Midbrain (tissue), 1 donor: ENCODE measurements around the gene SSBP1.
"Not testable (repeated sequence)": the region's sequence is repeated elsewhere in the genome, so short reads cannot be mapped to it uniquely, and the experiment has no call there.

ENCODE experiments used
- DNase-seq: peaks from one replicate; lab custom pipeline; 2025; lab: John Stamatoyannopoulos, UW

SSBP1 gene, protein sequence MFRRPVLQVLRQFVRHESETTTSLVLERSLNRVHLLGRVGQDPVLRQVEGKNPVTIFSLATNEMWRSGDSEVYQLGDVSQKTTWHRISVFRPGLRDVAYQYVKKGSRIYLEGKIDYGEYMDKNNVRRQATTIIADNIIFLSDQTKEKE

DNA sequence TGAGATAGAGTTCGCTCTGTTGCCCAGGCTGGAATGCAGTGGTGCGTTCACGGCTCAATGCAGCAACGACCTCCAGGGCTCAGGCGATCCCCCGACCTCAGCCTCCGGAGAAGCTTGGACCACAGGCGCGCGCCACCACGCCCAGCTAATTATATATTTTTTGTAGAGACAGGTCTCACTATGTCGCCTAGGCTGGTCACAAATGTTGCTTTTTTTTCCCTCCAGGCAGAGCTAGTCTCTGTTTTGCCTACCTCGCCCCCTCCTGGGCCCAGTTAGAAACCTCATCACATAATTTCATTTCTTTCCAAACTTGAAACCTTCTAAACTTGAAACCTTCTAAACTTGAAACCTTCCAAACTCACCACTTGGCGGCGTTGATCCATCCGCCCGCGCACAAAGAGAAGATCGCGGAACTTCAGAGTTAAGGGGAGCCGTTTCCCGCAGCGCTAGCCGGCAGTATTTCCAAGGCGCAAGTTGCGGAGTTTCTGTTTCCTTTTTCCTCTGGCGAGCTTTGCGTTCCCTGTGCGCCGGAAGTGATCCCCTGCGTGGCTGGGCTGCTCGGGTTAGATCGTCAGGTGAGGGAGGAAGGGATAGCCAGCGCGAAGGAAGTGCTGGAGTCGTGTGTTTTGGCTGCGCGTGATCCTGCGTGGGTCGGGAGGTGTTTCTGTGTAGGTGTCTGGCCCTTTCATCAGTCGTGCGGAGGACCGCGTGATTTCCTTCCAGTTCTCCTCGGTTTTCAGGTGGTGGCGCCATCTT, at the start of gene SSBP1:
SSBP1 (plus strand) TSS at position 523 of the 756 bp plus-strand sequence. CDS start 809 bp downstream, outside the sequence.
- DNase-seq = peak; percentile 95

DNA sequence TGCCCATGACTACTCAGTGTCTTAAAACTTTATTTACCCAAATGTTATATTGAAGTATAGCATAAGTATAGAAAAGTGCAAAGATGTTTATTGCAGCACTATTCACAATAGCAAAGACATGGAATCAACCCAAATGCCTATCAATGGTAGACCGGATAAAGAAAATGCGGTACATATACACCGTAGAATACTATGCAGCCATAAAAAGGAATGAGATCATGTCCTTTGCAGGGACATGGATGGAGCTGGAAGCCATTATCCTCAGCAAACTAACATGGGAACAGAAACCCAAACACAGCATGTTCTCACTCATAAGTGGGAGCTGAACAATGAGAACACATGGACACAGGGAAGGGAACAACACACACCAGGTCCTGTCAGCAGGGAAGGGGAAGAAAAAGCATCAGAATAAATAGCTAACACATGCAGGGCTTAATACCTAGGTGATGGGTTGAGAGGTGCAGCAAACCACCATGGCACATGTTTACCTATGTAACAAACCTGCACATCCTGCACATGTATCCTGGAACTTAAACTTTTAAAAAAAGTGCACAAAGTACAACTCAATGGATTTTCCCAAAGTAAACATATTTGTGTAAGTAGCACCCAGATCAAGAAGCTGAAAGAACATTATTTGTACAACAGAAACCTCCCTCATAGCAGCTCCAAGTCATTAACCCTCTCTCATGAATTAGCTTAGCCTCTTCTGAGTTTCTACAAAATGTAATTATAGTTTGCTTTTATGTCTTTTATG, 48.9 kb upstream of the SSBP1 start:
- not testable (repeated sequence) for DNase-seq

DNA sequence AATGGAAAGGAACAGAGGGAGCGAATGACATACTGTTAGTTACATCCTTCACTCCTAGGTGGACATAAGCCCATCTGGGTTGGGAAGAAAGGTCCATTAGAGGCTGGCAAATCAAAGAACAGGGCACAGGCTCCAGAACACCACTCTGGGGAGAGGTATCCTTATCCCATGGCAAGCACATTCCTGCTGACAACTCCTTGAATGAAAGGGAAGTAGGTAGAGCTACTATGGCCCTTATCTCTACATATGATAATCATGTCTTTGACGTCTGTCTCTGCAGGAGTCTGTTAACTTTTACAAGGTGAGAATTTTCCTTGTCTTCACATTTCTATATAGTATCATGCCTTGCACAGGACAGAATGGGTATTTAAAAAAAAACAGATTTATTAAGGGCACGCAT, 46.6 kb upstream of the SSBP1 start:
- no peak for DNase-seq

DNA sequence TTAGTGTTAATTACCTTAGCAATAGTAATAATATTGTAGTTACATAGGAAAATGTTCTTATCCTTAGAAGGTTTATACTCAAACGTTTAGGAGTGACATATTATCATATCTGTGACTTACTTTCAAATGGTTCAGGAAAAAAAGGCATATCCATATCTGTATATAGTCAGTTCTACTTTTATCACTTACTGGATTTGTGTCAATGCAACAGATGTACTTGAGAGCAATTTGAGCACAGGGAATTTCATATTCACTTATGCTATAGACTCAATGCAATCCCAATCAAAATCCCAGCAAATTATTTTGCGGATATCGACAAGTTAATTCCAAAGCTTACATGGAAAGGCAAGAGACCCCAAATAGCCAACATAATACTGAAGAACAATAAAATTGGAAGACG, 46.2 kb upstream of the SSBP1 start:
- no peak for DNase-seq

DNA sequence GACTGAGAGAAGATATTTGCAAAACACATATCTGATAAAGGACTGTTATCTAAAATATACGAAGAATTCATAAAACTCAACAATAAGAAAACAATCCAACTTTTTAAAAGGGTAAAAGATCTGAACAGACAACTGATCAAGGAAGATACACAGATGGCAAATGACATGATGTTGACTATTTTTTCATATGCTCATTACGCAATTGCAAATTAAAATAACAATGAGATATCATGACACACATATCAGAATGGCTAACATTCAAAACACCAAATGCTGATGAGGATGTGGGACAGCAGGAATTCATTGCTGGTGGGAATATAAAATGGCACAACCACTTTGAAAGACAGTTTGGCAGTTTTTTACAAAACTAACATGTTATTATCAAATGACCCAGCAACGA, 45.1 kb upstream of the SSBP1 start:
- no peak for DNase-seq

DNA sequence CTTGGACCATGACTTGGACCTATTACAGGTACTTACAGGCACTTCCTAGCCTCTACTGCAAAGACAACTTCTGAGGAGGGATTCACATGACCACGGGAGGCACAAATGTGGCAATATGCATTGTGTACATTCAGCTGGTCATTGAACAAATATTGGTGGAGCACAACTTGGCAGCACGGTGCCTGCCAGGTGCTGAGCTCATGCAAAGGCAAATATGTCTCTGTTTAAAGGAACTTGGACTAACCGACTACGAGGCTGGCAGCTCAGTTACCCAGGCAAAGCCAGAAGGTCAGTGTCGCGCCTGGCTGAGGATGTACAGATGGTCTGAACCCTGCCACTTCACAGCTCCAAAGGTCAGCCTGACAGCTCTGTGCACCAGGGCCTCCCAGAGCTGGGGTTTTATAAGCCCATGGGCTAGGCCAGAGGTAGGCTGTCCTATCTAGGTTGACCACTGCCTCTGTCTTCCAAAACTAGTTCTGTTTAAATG, 42.3 kb upstream of the SSBP1 start:
- no peak for DNase-seq

DNA sequence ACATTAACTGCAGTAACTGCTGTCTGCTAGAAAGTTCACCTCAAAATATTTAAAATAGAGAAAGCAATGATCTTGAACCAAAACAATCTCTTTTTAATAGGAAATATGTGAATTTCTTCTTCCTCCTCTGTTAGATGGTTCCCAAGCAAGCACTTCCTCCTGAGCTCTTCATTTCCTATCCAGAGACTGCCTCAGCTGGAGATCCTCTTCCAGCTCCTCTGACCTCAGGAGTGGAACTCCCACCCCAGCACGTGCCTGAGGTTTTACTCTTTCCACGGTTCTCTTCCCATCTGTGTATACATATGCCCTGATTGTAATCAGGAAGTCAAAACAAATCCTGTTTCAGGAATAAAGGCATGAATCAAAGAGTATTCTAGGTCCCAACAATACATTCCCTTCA, 41.8 kb upstream of the SSBP1 start:
- DNase-seq = no peak

DNA sequence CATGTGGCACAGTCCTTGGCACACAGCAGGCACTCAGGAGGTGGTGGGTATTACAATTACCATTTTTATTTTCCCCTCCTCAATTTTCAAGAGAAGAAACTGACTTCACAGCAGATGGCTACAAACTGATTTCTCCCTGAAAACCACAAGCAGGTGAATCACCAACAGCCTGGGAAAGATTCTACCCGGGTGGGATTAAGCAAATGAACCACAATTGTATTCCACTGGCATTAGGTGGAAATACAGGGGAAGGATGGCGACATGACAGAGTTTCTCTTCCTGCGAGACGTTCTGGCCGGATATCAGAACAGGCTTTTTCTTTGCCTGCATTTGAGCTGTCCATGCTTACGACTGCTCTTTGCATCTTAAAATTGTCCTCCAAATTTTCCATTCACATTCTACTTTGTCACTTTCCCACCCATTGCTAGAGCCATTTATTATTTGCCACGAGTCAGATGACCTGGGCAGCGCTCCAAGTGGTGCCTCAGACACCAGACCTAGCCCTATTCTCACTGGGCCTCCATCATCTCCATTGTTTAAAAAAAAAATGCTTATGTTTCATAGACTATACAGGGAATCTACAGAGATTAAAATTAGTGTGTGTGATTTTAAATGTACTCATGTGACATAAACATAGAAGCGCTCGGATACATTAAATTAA, 40.8 kb upstream of the SSBP1 start:
- peak; percentile 70 for DNase-seq

DNA sequence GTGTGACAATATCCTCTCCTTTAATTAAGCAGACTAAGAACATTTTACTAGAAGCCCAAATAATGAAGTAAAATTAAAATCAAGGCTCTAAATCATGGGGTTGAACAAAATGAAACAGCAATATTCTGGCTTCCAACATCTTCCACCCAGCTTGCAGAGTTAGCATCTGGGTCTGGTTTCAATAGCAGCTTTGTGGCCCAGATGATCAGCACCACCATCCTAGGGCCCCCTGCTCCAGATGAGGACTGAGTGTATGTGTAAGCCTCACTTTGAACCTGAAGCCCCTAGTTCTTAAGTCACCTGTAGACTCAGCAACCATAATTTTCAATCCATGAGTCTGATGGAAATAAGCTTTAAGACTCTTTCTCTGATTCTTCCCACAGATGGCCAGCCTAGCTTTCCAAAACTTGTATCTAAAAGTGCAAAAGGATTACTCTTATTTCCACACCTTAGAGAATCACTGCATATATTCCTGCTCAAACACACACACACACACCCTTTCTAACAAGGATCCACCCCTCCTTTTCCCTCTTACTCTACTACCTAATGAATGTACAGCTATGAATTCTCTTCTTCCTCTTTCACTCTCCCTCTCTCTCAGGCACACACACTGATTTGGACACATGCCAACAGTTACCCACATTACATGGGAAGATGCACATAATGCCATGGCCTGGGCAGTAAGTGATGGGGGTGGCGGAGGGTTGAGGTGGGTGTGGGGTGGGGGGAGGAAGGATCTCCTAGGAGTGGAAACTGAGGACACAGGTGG, 39.7 kb upstream of the SSBP1 start:
- peak; percentile 25 for DNase-seq

DNA sequence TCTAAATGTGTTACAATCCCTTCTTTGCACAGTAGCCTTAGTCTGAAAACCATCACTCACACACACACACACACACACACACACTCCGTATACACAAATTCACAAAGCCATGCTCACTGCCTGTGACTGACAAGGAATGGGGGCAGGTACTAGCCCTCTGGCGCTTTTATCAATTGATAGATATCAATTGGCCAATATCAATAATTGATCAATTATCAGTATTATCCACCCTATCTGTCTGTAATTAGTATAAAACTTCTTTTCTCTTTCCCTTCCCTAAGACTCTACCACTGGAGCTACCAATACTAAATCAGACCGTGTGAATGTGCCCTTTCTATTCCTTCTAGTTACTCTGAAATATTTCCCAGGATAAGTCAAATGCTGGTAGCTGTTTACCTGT, 38.3 kb upstream of the SSBP1 start:
- DNase-seq = no peak

DNA sequence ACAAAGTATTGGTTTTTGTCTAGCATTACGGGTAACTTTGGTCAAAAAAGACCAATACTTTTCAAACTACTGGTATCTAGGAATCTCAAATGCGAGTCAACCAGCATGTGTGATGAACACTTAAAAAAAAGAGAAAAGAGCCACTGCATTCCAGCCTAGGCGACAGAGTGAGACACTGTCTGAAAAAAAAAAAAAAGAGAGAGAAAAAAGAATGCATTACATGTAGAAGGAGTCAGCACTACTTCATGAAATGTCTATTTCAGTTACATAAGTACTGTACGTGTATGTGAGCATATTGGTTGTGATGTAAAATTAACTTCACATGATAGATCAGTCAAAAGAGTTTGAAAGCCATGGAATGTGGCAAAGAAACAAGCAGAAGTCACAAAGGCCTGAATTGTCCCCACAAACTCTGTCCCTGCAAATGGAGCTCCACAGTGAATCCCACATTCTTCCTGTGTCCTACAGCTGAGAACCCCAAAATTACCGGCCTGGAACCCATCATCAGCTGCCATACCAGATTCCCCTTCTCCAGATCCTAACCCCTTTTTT, 37.8 kb upstream of the SSBP1 start:
- DNase-seq = peak; percentile 21

DNA sequence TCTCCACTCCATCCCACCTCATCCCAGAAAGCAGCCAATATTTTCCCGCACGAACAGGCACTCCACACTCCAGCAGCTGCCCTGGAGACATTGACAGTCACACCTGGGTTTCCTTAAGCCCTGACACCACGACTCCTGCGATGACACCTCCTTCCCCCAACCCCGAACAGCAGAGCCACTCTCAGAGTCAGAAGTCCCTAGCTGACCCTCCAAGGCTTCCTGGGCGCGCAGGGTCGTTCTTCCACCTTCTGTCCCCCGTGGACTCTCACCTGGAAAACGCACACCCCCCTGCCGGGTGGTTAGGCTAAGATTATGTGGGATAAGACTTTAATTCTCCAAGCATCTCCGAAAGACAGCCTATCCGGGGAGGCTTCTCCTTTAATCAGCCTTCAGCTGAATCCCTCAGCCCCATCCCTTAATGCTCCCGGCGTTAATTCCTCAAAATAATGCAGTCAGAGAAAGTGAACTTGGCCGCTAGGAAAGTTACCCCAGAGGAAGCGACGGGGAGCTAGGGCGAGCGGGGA, 37.2 kb upstream of the SSBP1 start:
- DNase-seq = peak; percentile 28

DNA sequence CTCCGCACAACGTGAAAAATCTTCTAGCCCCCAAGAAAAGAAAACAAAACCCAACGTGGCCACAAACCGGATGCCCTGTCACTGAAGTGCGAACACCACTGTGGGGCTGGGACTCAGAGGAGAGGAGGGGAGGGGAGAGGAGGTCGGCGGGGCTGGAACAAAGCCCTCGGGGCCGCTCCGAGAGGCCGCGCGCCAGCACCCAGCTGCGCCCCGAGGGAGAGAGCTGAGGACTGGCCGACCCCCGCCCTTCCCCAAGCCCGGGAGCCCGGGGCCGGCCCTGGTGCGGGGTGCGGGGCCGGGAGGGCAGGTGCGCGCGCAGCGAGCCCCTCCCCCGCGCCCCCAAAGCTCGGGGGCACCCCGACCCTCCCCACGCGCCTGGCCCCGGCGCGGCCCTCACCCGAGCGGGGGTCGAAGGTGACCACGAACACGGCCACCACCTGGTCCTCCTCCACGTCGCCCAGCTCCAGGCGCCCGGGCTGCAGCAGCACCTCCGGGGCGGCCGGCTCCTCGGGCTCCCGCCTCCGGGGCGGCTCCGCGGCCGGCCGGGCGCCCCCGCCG, 36.6 kb upstream of the SSBP1 start:
- DNase-seq = peak; percentile 28

DNA sequence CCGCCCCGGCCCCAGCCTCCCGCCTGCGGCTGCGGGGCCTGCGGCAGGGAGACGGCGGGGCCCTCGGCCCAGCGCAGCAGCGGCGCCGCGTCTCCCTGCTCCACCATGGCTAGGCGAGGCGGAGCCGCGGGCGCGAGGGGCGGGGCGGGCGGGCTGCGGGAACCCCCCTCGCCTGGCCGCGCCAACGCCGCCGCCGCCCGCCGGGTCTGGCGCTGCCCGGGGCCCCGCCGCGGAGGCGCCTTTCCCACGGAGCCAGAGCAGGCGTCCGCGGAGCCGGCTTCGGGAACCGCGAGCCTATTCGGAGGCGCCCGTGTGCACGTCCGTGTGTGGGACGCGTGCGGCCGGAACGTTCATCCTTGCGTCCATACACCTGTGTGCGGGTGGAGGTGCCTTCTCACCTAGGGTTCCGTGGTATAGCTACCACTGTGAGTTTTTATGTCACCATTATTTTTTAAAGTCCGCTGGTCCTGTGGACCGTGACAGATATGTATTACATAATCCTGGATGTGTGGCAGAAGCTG, 36.1 kb upstream of the SSBP1 start, which contains the start of gene DENND11:
DENND11 (minus strand) TSS at position 120 of the 521 bp plus-strand sequence; CDS start at position 107, 13 bp downstream.
- peak; percentile 51 for DNase-seq

DNA sequence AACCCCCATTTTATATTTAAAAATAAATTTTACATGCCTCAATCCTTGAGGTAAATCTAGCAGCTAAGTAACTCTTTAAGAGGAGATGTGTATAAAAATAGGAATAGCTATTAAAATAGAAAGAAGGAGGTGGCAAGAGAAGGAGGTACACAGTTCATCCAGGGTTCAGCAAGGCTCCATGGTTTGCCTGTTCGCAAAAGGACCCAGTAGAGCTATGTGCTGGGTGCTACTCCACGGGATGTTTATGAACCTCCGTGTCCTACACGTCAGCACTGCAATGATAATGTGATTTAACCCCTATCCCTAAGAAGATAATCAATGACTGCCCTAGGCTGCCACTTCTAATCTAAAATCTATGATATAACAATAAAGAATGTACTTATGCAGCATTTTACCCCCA, 35.3 kb upstream of the SSBP1 start:
- DNase-seq = no peak

DNA sequence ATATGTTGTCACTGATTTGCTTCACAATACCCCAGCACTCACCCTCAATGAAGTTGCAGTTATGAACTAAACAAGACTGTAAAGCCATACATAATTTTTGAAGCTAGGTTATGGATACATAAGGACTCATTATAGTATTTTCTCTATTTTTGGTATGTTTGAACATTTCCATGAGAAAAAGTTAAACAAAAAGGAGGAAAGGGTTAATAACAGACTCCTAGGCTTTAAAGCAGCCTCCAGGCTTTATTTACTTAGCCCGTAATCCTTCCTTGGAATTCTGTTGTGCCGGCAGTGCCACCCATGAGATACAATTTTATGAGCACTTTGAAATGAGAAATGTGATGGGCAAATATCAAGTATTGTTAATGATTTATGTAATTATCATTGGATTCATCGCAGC, 34.0 kb upstream of the SSBP1 start:
- no peak for DNase-seq

DNA sequence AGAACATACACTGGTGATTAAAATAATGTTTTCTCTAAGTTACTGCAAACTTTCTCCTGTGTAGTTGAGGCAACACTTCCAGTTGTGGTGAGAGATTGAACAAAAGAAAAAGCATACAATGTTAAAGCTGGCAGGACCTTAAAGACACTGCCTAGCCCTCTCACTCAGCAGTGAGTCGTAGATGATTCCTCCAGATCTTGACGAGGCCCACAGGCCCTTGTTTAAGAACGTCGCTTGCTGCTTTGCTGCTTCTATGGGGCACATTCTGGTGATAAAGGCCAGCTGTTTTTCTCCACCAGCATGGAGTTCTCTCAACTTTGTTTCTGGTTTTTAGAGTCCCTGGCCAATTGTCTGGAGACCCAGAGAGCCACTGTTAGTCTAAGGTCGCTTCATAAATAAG, 33.4 kb upstream of the SSBP1 start:
- DNase-seq = no peak

DNA sequence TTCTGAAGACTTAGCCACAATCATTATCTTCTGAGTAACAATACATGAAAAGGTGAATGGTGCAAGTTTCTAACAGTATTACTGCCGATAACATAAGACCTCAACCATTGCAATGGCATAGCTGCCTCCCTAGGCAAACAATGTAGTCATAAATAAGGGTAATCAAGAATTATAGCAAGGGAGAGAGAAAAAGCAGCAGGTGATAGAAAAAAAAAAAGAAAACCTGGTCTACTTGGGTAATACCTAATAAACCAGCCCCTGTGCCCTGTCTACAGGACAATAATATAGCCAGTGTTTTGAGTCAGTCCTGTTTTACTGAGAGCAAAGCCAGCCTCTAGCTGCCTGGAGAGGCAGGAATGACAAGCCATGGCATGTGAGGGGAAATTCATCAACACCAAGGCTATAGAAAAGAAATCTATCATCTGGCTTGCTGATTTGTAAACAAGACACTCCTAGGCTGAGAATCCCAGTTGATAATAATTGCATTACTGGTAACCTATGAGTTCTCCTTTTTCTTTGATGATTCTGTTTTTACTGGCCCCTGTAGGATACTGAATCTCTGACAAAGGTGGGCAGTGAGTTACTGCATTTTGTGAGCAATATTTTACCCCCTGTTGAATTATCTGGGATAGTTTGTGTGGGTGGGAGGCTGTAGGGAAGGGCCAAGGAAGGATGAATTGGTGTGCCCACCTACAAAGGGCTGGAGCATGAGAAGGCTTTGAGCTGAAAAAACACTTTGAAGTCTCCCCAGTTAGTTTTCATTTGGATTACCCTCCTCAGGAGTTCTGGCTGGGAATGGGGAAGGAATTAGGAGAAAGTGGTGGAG, 31.7 kb upstream of the SSBP1 start:
- DNase-seq = no peak

DNA sequence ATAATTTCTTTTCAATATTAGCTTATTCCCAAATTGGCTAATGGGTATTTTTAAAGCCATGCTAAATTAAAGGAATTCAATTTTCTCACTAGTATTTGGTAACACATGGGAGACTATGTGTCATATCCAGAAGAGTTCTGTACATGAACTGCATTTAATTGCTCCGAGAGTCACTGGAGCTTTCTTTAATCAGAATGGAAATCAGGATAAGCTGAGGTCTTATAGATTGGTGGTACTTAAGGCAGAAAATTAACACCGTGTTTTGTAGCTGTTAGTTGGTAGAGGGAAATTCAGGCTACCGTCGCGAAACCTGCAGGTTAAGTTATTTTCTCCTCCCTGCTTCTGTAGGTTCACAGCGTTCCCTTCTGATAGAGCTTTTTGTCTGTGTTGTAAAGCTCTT, 29.8 kb upstream of the SSBP1 start, which contains the start of gene WEE2:
WEE2 (plus strand) TSS at position 3 of the 400 bp plus-strand sequence. CDS start 406 bp downstream, outside the sequence.
- no peak for DNase-seq
